ENCODE results near the gene ANKRD33B. TPM values are rescaled to one million over a fixed set of nuclear protein-coding genes. Genes with fewer than 3 reads are reported as not detected.

The ANKRD33B gene
- total RNA-seq, 2 donors from 2014 or later = 4.1 to 7.4 TPM

DNA sequence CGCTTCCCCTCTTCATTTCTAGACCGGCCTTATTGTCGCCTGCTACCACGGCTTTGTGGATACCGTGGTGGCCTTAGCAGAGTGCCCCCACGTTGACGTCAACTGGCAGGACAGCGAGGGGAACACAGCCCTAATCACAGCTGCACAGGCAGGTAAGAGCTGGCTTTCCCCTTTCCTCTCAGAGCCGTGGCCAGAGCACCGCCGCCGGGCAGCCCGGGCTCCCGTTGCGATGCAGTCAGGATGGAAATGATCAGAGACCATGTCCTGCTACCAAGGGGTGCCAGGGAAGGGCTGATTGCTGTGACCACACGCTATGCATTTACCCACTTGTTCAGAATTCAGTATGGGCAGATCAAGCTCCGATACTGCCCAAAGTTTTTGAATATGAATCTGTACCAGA lies 54.4 kb downstream of the ANKRD33B start:
- no peaks in the 10 kb centered on the region for H3K4me1 ChIP-seq (replicated peaks)
- no peak overlapping the region for H3K4me3 ChIP-seq
- H3K36me3 ChIP-seq = no peaks in the 10 kb centered on the region
- H3K27me3 ChIP-seq (replicated peaks; ENCODE audit: insufficient read depth) = no peaks in the 10 kb centered on the region
- 94% methylated on average over 17 of the region's 17 CpGs for WGBS
- intact Hi-C loops (cut with DNase I) = no loop called here
- no peaks in the 10 kb centered on the region for H3K9me3 ChIP-seq
- no peak overlapping the region for H3K27ac ChIP-seq
- no peak for DNase-seq (ENCODE audit: low spot score)
- TF ChIP-seq POLR2A (IDR thresholded peaks at IDR 0.05) = no peak
- no peak for TF ChIP-seq POLR2AphosphoS5 (IDR thresholded peaks at IDR 0.05)
- TF ChIP-seq, protein P1, sequence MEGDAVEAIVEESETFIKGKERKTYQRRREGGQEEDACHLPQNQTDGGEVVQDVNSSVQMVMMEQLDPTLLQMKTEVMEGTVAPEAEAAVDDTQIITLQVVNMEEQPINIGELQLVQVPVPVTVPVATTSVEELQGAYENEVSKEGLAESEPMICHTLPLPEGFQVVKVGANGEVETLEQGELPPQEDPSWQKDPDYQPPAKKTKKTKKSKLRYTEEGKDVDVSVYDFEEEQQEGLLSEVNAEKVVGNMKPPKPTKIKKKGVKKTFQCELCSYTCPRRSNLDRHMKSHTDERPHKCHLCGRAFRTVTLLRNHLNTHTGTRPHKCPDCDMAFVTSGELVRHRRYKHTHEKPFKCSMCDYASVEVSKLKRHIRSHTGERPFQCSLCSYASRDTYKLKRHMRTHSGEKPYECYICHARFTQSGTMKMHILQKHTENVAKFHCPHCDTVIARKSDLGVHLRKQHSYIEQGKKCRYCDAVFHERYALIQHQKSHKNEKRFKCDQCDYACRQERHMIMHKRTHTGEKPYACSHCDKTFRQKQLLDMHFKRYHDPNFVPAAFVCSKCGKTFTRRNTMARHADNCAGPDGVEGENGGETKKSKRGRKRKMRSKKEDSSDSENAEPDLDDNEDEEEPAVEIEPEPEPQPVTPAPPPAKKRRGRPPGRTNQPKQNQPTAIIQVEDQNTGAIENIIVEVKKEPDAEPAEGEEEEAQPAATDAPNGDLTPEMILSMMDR (IDR thresholded peaks at IDR 0.05) = no peak

DNA sequence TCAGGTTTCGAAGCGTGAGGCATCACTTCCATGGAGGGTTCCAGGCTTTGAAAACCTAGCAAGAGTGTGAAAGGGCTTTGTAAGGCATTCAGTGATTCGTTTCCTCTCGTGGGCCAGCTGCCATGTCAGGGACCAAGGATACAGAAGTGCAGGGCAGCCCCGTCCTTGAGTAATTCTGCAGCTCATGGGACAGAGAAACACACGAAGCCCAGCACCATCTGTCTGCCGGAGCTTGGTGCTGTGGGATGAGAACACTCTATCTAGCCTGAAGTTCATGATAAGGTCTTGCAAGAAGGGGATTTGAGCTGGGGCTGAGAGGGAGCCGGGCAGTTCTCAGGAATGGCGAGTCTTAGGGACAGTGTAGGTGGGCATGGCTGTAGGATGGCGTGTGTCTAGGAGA lies 55.8 kb downstream of the ANKRD33B start:
- intact Hi-C loops (cut with DNase I) = no loop called here
- Histone ChIP-seq H3K27me3 (replicated peaks; ENCODE audit: insufficient read depth) (no peaks in the 10 kb centered on the region), H3K4me1 (replicated peaks) (no peaks in the 10 kb centered on the region), H3K27ac (no peak overlapping the region), H3K9me3 (no peaks in the 10 kb centered on the region), H3K36me3 (no peaks in the 10 kb centered on the region), H3K4me3 (no peak overlapping the region)
- 95% methylated on average over 10 of the region's 10 CpGs for WGBS
- TF ChIP-seq POLR2A (IDR thresholded peaks at IDR 0.05) = no peak
- TF ChIP-seq, protein P1 (IDR thresholded peaks at IDR 0.05) = no peak
- no peak for TF ChIP-seq POLR2AphosphoS5 (IDR thresholded peaks at IDR 0.05)
- no peak for DNase-seq (ENCODE audit: low spot score)

DNA sequence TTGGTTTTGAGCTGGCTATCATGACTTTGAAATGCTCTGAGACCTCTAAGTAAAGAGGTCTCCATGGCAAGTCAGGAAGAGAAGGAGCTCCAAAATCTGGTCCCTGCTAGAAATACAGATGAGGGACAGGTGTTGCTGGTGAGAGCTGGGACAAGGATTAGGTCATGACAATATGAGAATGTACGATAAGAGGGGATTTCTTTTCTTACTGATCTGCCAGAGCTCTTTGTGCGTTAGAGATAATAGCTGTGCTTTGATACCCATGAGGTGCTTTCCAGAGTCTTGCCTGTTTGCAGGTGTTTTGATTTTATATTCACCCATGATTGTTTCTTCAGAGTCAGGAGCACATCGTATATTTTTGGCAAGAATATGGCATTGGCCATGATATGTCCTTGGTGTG lies 56.5 kb downstream of the ANKRD33B start:
- WGBS = 74% methylated on average over 3 of the region's 3 CpGs
- Histone ChIP-seq H3K27me3 (replicated peaks; ENCODE audit: insufficient read depth) (no peaks in the 10 kb centered on the region), H3K9me3 (no peaks in the 10 kb centered on the region), H3K27ac (no peak overlapping the region), H3K4me3 (no peak overlapping the region), H3K36me3 (no peaks in the 10 kb centered on the region), H3K4me1 (replicated peaks) (no peaks in the 10 kb centered on the region)
- no peak for TF ChIP-seq POLR2A (IDR thresholded peaks at IDR 0.05)
- TF ChIP-seq, protein P1 (IDR thresholded peaks at IDR 0.05) = no peak
- no peak for TF ChIP-seq POLR2AphosphoS5 (IDR thresholded peaks at IDR 0.05)
- intact Hi-C loops (cut with DNase I) = no loop called here
- no peak for DNase-seq (ENCODE audit: low spot score)

DNA sequence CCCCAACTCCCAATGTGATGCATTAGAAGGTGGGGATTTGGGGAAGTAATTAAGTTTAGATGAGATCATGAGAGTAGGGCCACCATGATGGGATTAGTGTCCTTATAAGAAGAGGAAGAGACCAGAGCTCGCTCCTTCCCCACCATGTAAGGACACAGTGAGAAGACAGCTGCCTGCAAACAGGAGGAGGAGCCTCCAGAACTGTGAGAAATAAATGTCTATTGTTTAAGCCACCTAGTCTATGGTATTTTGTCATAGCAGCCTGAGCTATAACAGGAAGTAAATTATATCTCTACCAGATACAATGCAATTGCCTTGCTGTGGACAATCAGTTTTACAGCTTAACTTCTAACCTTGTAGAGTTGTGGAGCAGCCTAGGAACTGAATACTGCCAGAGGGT lies 58.0 kb downstream of the ANKRD33B start:
- intact Hi-C loops (cut with DNase I) = no loop called here
- Histone ChIP-seq H3K9me3 (no peaks in the 10 kb centered on the region), H3K27ac (no peak overlapping the region), H3K27me3 (replicated peaks; ENCODE audit: insufficient read depth) (no peaks in the 10 kb centered on the region), H3K36me3 (no peaks in the 10 kb centered on the region), H3K4me3 (no peak overlapping the region), H3K4me1 (replicated peaks) (peaks cover 2% of the 10 kb centered on the region)
- DNase-seq (ENCODE audit: low spot score) = no peak
- WGBS = 84% methylated on average over 1 of the region's 1 CpG
- TF ChIP-seq POLR2AphosphoS5 (IDR thresholded peaks at IDR 0.05) (no peak), POLR2A (IDR thresholded peaks at IDR 0.05) (no peak)
- TF ChIP-seq, protein P1 (IDR thresholded peaks at IDR 0.05) = no peak

DNA sequence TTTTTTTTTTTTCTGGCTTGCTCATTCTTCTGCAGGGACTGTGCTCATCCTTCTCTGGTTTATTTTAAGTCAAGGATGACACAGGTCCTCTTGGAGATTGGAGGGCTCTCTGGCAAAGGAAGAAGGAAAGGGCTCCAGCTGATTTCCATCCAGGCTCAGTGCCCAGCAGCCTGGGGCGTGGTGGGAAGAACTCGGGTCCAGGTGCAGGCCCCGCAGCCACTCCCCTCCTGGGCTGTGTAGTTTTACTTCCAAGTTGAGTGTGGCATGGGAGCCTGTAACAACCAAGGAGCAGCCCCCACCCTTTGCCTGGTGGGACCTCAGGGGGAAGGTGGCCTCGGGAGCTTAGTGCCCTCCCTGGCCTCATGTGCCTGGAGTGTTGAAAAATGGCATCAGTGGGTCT lies 58.9 kb downstream of the ANKRD33B start:
- no peaks in the 10 kb centered on the region for H3K36me3 ChIP-seq
- TF ChIP-seq POLR2A (IDR thresholded peaks at IDR 0.05) = no peak
- TF ChIP-seq POLR2AphosphoS5 (IDR thresholded peaks at IDR 0.05) = no peak
- TF ChIP-seq, protein P1 (IDR thresholded peaks at IDR 0.05) = no peak
- no peak overlapping the region for H3K4me3 ChIP-seq
- intact Hi-C loops (cut with DNase I) = no loop called here
- H3K27me3 ChIP-seq (replicated peaks; ENCODE audit: insufficient read depth) = no peaks in the 10 kb centered on the region
- no peak overlapping the region for H3K27ac ChIP-seq
- H3K9me3 ChIP-seq = no peaks in the 10 kb centered on the region
- H3K4me1 ChIP-seq (replicated peaks) = peaks cover 9% of the 10 kb centered on the region
- WGBS = 48% methylated on average over 4 of the region's 4 CpGs
- DNase-seq (ENCODE audit: low spot score) = no peak
